Panc1 (cell line): ENCODE results near the gene ZNF564.

Experiments used
- POLR2AphosphoS5 ChIP-seq: IDR thresholded peaks from 2 replicates; pipeline ENCODE4 v1.6.1; 2012; ENCODE audit warnings: mild to moderate bottlenecking, low read depth, low read length, moderate library complexity
- SIN3A ChIP-seq: IDR thresholded peaks from 2 replicates; pipeline ENCODE4 v1.6.1; 2012; ENCODE audit warnings: low read depth, mild to moderate bottlenecking, low read length, moderate library complexity, borderline replicate concordance; ENCODE audit not compliant: insufficient read depth
- TCF7L2 ChIP-seq: IDR thresholded peaks from 2 replicates; pipeline ENCODE4 v1.6.1; 2011; ENCODE audit warnings: mild to moderate bottlenecking, low read depth, low read length, inconsistent platforms
- TF ChIP-seq, protein P1 (sequence below): fragments of 450-650 bp; IDR thresholded peaks from 2 replicates; pipeline ENCODE4 v1.5.1; 2017; ENCODE audit warnings: mild to moderate bottlenecking

DNA sequence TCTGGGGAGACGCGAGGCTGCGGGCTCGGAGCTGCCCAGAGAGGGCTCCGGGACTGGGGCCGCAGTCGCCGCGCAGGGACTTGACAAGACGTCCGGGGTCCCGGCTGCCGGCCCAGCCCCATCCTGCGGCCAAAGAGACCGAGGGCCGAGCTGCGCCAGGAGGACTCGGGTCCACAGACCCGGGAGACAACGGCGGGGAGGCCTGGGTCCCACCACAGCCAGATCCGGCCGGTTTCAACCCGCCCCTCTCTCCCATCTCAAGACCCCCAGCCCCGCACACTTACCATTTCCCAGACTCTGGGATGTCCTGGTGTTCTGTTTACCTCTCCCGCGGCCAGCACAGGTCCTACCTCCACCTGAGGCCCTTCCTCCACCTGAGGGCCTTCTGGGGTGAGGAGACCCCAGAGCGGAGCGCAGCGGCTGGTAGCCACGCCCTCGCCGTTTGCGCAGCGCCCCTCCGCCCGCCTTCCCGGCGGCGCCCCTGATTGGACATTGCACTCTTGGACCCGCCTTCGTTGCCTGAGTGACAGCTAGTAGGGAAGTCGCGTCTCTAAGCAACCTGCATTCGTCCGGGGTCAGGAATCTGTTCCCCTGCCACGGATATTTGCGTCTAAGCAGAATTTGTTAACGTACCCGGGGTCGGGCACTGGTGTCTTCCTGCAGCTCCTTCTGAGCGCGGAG, 66.8 kb downstream of the ZNF564 start, which contains the start of gene ZNF709:
- TF ChIP-seq, protein P1, sequence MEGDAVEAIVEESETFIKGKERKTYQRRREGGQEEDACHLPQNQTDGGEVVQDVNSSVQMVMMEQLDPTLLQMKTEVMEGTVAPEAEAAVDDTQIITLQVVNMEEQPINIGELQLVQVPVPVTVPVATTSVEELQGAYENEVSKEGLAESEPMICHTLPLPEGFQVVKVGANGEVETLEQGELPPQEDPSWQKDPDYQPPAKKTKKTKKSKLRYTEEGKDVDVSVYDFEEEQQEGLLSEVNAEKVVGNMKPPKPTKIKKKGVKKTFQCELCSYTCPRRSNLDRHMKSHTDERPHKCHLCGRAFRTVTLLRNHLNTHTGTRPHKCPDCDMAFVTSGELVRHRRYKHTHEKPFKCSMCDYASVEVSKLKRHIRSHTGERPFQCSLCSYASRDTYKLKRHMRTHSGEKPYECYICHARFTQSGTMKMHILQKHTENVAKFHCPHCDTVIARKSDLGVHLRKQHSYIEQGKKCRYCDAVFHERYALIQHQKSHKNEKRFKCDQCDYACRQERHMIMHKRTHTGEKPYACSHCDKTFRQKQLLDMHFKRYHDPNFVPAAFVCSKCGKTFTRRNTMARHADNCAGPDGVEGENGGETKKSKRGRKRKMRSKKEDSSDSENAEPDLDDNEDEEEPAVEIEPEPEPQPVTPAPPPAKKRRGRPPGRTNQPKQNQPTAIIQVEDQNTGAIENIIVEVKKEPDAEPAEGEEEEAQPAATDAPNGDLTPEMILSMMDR, result no peak
- TF ChIP-seq POLR2AphosphoS5, result peak; percentile 65; the same call in 1 of the 2 replicates
- no peak for TF ChIP-seq TCF7L2
- 0 out of 2 replicates have a peak, but pooled peaks have one; percentile 37 for TF ChIP-seq SIN3A
